NCI-H2029 treated with DMSO at 0.1 percent for 48 hours (cell line): ENCODE measurements around the gene NR4A2.

ENCODE experiments used
- DNase-seq: peaks from one replicate; lab custom pipeline; 2025; lab: John Stamatoyannopoulos, UW

NR4A2 gene

GRCh38 chr2:156340377-156340776, 7.9 kb upstream of the NR4A2 start:
- no peak for DNase-seq

- DNase-seq: no peak
These were observed 7.3 kb upstream of the NR4A2 start for GRCh38 chr2:156339865-156340264.

- DNase-seq: peak; percentile 64
These were observed 6.8 kb upstream of the NR4A2 start for GRCh38 chr2:156339110-156339847.

GRCh38 chr2:156338578-156338977, 6.1 kb upstream of the NR4A2 start:
- peak; percentile 67 for DNase-seq

- DNase-seq: peak; percentile 68
These were observed 2.3 kb upstream of the NR4A2 start for GRCh38 chr2:156334496-156335478.

- peak; percentile 41 for DNase-seq
These were observed 1.5 kb upstream of the NR4A2 start for GRCh38 chr2:156333951-156334495.

- peak; percentile 41 for DNase-seq
These were observed 891 bp upstream of the NR4A2 start for GRCh38 chr2:156333274-156333950.

GRCh38 chr2:156332284-156332533, 312 bp downstream of the NR4A2 start:
- DNase-seq: peak; percentile 35

DNA sequence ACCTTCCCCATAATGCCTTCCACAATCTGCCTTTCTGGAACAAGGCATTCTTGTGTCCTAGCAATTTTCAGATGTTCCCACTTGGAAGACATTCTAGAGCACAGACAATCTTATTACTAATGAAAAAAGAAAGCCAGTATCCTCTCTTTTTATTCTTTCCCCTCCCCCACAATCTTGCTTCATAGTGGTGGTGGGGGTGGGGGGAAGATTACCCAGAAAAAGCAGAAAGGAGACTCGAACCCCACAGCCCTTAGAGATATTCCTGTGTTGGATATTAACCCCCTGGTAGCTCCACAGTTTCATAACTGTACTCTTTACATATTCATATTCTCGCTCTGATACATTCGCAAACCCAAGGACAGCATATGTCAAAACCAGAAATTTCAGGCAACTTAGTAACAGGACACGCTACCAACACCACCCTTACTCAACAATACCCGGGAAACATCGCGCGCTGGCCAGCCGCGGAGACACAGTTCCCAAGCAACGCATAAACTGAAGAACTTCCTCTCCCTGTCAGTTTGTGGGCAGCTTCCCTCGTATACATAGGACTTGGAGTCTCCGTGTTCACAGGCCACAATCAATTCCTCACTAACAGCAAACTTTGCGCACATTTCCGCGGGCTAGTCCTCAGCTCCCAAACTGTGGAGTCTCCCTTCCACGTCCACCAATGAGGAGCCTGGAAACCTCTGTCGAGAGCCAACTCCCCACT, 793 bp downstream of the NR4A2 start:
- DNase-seq: peak; percentile 65

DNA sequence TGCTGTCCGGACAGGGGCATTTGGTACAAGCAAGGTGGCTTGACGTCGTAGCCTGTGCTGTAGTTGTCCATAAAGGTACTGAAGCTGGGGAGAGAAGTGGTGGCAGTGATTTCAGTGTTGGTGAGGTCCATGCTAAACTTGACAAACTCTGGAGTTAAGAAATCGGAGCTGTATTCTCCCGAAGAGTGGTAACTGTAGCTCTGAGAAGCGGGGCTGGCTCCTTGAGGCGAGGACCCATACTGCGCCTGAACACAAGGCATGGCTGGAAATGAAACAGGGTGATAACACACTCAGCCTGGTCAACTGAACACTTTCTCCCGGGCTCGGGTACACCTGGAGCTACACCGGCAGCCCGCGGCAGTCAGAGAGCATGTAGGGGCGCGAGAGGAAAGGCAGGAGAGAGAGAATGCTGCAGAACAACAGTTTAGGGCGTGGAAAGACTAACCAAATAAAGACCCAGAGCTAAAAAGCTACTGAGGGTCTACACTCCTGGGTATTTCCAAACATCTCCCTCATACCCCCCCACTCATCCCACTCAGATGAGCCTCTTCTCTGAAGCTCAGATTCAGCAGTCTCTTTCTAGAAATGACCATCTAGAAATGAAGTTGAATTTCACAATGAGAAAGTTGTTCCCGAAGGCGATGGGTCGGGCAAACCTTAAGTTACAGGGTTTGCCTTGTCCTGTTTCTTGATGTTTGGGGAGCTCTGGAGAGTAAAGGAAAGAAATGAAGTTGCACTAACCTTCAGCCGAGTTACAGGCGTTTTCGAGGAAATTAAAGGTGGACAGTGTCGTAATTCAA, 2.4 kb downstream of the NR4A2 start:
- no peak for DNase-seq

DNA sequence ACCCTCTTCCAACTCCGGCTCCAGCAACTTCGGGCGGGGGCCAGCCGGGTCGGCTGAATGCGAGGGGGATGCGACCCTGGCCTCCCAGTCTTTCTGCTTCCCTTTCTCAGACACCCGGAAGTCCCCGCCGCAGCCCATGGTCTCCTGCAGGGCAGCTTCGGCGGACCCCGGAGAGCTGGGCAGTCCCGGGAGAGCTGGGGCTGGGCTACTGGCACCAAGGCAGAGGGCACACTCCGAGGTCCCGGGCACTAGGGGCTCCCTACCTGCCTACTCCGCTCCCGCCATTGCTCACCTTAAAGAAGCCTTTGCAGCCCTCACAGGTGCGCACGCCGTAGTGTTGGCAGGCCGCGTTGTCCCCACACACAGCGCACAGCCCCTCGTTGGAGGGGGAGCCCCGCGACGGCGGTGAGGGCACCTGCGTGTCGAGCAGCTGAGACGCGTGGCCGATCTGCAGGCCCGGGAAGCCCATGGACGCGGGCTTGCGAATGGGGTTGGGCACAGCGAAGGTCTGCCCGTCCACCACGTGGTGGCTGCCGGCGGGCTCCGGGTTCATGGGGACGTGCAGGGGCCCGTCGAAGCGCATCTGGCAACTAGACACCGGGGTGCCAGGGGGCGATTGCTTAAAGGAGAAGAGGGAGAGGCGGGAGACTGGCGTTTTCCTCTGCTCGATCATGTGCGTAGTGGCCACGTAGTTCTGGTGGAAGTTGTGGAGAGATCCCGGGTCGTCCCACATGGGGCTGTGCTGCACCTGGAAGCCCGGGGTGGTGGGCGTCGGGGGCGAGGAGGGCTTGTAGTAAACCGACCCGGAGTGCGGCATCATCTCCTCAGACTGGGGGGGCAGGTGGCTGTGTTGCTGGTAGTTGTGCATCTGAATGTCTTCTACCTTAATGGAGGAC, 3.2 kb downstream of the NR4A2 start:
- DNase-seq: no peak

DNA sequence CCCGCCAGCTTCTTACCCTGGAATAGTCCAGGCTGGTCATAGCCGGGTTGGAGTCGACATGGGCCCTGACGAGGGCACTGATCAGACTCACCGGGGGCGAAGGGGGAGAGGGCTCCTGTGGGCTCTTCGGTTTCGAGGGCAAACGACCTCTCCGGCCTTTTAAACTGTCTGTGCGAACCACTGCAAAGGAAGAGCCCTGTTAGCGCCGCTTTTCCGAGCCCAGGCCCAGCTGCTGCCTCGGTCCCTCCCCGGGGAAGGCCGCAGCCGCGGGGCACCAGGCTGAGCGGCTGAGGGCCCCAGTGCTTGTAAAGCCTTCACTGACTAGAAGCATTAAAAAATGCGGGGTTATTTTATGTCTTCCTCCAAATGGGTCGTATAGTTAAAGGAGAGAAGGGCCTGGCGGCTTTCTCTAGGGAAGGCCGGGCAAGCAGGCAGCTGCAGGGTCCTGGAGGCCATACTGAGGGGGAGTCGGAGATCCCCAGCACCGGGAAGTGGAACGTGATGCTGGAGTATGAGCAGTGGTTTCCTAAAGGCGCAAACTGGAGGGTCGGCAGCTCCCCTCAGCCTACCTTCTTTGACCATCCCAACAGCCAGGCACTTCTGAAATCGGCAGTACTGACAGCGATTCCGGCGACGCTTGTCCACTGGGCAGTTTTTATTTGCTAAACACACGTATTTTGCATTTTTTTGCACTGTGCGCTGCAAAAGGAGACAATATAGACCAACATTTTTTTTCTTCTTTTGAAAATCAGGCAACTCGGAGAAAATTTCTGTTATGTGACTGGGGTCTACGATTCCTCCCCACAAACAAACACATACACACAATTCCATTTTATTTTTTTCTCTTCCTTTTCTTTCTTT, 4.5 kb downstream of the NR4A2 start:
- no peak for DNase-seq

GRCh38 chr2:156326526-156327095, 5.9 kb downstream of the NR4A2 start:
- DNase-seq: no peak

DNA sequence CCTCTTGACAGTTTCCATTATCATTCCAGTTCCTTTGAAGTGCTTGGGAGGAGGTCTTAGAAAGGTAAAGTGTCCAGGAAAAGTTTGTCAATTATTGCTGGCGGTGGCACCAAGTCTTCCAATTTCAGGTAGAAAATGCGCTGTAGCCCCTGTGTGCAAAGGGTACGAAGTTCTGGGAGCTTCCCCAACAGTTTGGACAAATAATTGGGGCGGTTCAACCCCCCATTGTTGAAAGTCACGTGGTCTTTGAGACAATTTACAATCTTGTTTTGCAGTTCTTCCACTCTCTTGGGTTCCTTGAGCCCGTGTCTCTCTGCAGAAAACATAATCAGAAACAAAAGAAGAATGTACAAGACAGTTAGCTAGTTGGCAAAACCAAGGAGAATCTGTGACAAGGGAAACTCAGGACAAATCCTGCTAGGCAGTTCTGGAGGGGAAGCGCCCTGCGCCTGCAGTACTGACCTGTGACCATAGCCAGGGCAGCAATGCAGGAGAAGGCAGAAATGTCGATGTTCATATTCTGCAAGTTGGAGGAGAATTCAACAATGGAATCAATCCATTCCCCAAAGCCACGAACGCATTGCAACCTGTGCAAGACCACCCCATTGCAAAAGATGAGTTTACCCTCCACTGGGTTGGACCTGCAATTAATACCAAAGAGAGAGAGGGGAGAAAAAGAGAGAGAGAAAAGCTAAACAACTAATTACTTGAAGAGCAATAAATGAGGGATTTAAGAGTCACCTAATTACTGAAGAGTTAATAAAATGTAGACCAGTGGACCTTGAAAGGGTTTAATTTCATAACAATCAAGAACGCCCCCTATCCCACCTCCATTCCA, 6.6 kb downstream of the NR4A2 start:
- no peak for DNase-seq

GRCh38 chr2:156323754-156324153, 8.8 kb downstream of the NR4A2 start:
- no peak for DNase-seq

GRCh38 chr2:156322686-156323231, 9.8 kb downstream of the NR4A2 start:
- no peak for DNase-seq

- no peak for DNase-seq
These were observed 10.4 kb downstream of the NR4A2 start for GRCh38 chr2:156322051-156322685.
